Mesothelial cell of epicardium (in vitro differentiated cells): ENCODE results near the gene RABGGTA. TPM values are rescaled to one million over a fixed set of nuclear protein-coding genes. Genes with fewer than 3 reads are reported as not detected.

Experiments
- DNase-seq, 2 experiments: peaks; one replicate each; pipeline ENCODE4 v3.0.0; 2021; ENCODE audit warnings: low spot score in 2 of 2; ENCODE audit not compliant: unreplicated experiment in 2 of 2
- H3K27ac Mint-ChIP-seq: 2 replicates; pipeline ENCODE4 v1.8.0; 2021; ENCODE audit warnings: mixed read lengths
- H3K27me3 Mint-ChIP-seq: 2 replicates; pipeline ENCODE4 v1.8.0; 2021; ENCODE audit warnings: low read depth, mixed read lengths
- H3K36me3 Mint-ChIP-seq: 2 replicates; pipeline ENCODE4 v1.8.0; 2021; ENCODE audit warnings: mixed read lengths
- H3K4me1 Mint-ChIP-seq: 2 replicates; pipeline ENCODE4 v1.8.0; 2021; ENCODE audit warnings: mixed read lengths
- H3K4me3 Mint-ChIP-seq: 2 replicates; pipeline ENCODE4 v1.8.0; 2021; ENCODE audit warnings: mild to moderate bottlenecking, moderate library complexity, mixed read lengths
- H3K9me3 Mint-ChIP-seq: 2 replicates; pipeline ENCODE4 v1.8.0; 2021; ENCODE audit warnings: mixed read lengths
- CTCF ChIP-seq: fragments of 200-600 bp; sonication (generic); IDR thresholded peaks from one replicate; pipeline ENCODE4 v1.5.0; 2021; ENCODE audit warnings: antibody characterized with exemption; ENCODE audit not compliant: unreplicated experiment
- total RNA-seq: library from RNA; stranded (reverse); gene quantifications from 3 replicates; pipeline ENCODE4 v1.2.1, GENCODE V29; 2021

Gene RABGGTA
- total RNA-seq, 1 donor from 2014 or later = 28.7 TPM

GRCh38 chr14:24291446-24292117 lies 20.2 kb upstream of the RABGGTA start:
- Mint-ChIP-seq H3K4me3 (no peak overlapping the region), H3K27me3 (no peaks in the 10 kb centered on the region), H3K4me1 (no peaks in the 10 kb centered on the region), H3K27ac (no peak overlapping the region), H3K36me3 (peaks cover 9% of the 10 kb centered on the region), H3K9me3 (no peaks in the 10 kb centered on the region)
- DNase-seq = no peak
- TF ChIP-seq CTCF = no peak

- H3K9me3 Mint-ChIP-seq = no peaks in the 10 kb centered on the region
- no peak for TF ChIP-seq CTCF
- no peak overlapping the region for H3K4me3 Mint-ChIP-seq
Observed at GRCh38 chr14:24290746-24291145, 19.3 kb upstream of the RABGGTA start.

GRCh38 chr14:24289649-24290280 lies 18.4 kb upstream of the RABGGTA start:
- Mint-ChIP-seq H3K4me1 (peaks cover 12% of the 10 kb centered on the region), H3K9me3 (no peaks in the 10 kb centered on the region), H3K27me3 (no peaks in the 10 kb centered on the region), H3K4me3 (no peak overlapping the region), H3K27ac (no peak overlapping the region), H3K36me3 (peaks cover 9% of the 10 kb centered on the region)
- TF ChIP-seq CTCF = no peak
- DNase-seq = no peak

More at GRCh38 chr14:24290746-24291145, 19.3 kb upstream of the RABGGTA start:
- H3K27ac Mint-ChIP-seq = no peak overlapping the region
- peaks cover 9% of the 10 kb centered on the region for H3K36me3 Mint-ChIP-seq
- no peak for DNase-seq
- peaks cover 5% of the 10 kb centered on the region for H3K4me1 Mint-ChIP-seq
- H3K27me3 Mint-ChIP-seq = no peaks in the 10 kb centered on the region

GRCh38 chr14:24286996-24287395 lies 15.6 kb upstream of the RABGGTA start:
- TF ChIP-seq CTCF = no peak
- Mint-ChIP-seq H3K27me3 (no peaks in the 10 kb centered on the region), H3K4me3 (no peak overlapping the region), H3K4me1 (peaks cover 26% of the 10 kb centered on the region), H3K36me3 (peaks cover 8% of the 10 kb centered on the region), H3K27ac (no peak overlapping the region), H3K9me3 (no peaks in the 10 kb centered on the region)
- DNase-seq = no peak

- Mint-ChIP-seq H3K9me3 (no peaks in the 10 kb centered on the region), H3K4me1 (peaks cover 26% of the 10 kb centered on the region), H3K36me3 (peaks cover under 1% of the 10 kb centered on the region), H3K4me3 (no peak overlapping the region), H3K27me3 (no peaks in the 10 kb centered on the region), H3K27ac (peak overlapping the region; percentile 35)
- no peak for DNase-seq
- TF ChIP-seq CTCF = no peak
Observed at GRCh38 chr14:24285351-24285750, 14.0 kb upstream of the RABGGTA start.
